Muscle of leg (tissue), 11 donors: ENCODE measurements around the gene RNF113B. TPM values are rescaled to one million over a fixed set of nuclear protein-coding genes. Genes with fewer than 3 reads are reported as not detected.
A peak's percentile ranks its signal among the peaks of the same experiment; 100 is the strongest.

Experiments used
- DNase-seq: peaks from one replicate; pipeline ENCODE4 v3.0.0; 2013
- H3K27ac ChIP-seq: one replicate; pipeline ENCODE4 v1.5.1; 2013; ENCODE audit warnings: mild to moderate bottlenecking, low read length, control low read depth
- H3K27me3 ChIP-seq: one replicate; pipeline ENCODE4 v1.6.1; 2013; ENCODE audit warnings: low read length; ENCODE audit not compliant: control insufficient read depth, insufficient read depth
- H3K36me3 ChIP-seq: one replicate; pipeline ENCODE4 v1.6.1; 2013; ENCODE audit warnings: low read length; ENCODE audit not compliant: control insufficient read depth, insufficient read depth
- H3K4me1 ChIP-seq: one replicate; pipeline ENCODE4 v1.6.1; 2013; ENCODE audit warnings: low read length; ENCODE audit not compliant: control insufficient read depth, insufficient read depth
- H3K4me3 ChIP-seq: one replicate; pipeline ENCODE4 v1.5.1; 2013; ENCODE audit warnings: low read length, control low read depth
- H3K9me3 ChIP-seq: replicated peaks from 2 replicates; pipeline ENCODE4 v1.6.1; 2013; ENCODE audit warnings: low read depth, low read length; ENCODE audit not compliant: control insufficient read depth
- WGBS: methylation state at CpG from one replicate; pipeline ENCODE4 v1.1.5; 2013; ENCODE audit warnings: missing lambda C conversion rate; ENCODE audit not compliant: insufficient coverage; 5-methylcytosine and 5-hydroxymethylcytosine counted together
- polyA plus RNA-seq, 8 donors: library from polyadenylated mRNA; unstranded; fragments of 120-200 nt; gene quantifications; one replicate each; pipeline versions ENCODE4 v1.2.1 to v1.2.3, GENCODE V29; 2013; ENCODE audit warnings: inconsistent platforms in 1 of 8, low replicate concordance in 1 of 8; ENCODE audit not compliant: insufficient read length in 8 of 8, insufficient read depth in 1 of 8
- total RNA-seq: library from RNA; stranded (reverse); fragments of 120-200 nt; gene quantifications from one replicate; pipeline ENCODE4 v1.2.4, GENCODE V29; 2013

RNF113B gene
- total and polyA plus RNA-seq, 9 donors, result not detected

- H3K4me1 ChIP-seq, result no peaks in the 10 kb centered on the region
- DNase-seq, result no peak
- no peak overlapping the region for H3K4me3 ChIP-seq
- H3K36me3 ChIP-seq, result peaks cover 3% of the 10 kb centered on the region
- H3K27me3 ChIP-seq, result no peaks in the 10 kb centered on the region
- peaks cover 3% of the 10 kb centered on the region for H3K9me3 ChIP-seq
- no peak overlapping the region for H3K27ac ChIP-seq
- 100% methylated on average over 1 of the region's 3 CpGs for WGBS
Measured at GRCh38 chr13:98180092-98180491, 3.0 kb upstream of the RNF113B start.

- no CpG with 5 or more reads among the region's 3 CpGs for WGBS
- H3K27me3 ChIP-seq, result no peaks in the 10 kb centered on the region
Measured at GRCh38 chr13:98175823-98176222, 1.2 kb downstream of the RNF113B start.

GRCh38 chr13:98175043-98175442 is 2.0 kb downstream of the RNF113B start:
- no peak for DNase-seq
- H3K27me3 ChIP-seq, result no peaks in the 10 kb centered on the region
- peaks cover under 1% of the 10 kb centered on the region for H3K9me3 ChIP-seq
- H3K4me3 ChIP-seq, result no peak overlapping the region
- peaks cover 3% of the 10 kb centered on the region for H3K36me3 ChIP-seq
- WGBS, result 83% methylated on average over 1 of the region's 3 CpGs
- H3K4me1 ChIP-seq, result peaks cover 28% of the 10 kb centered on the region
- no peak overlapping the region for H3K27ac ChIP-seq

More at GRCh38 chr13:98175823-98176222, 1.2 kb downstream of the RNF113B start:
- no peak overlapping the region for H3K4me3 ChIP-seq
- H3K27ac ChIP-seq, result no peak overlapping the region
- peaks cover 3% of the 10 kb centered on the region for H3K36me3 ChIP-seq
- no peak for DNase-seq
- H3K4me1 ChIP-seq, result peaks cover 28% of the 10 kb centered on the region
- H3K9me3 ChIP-seq, result peaks cover 3% of the 10 kb centered on the region

GRCh38 chr13:98174307-98174706 is 2.8 kb downstream of the RNF113B start:
- WGBS, result 22% methylated on average over 4 of the region's 7 CpGs
- no peaks in the 10 kb centered on the region for H3K9me3 ChIP-seq
- peak; percentile 80 for DNase-seq
- H3K27ac ChIP-seq, result no peak overlapping the region
- H3K4me1 ChIP-seq, result peaks cover 28% of the 10 kb centered on the region
- peaks cover 3% of the 10 kb centered on the region for H3K36me3 ChIP-seq
- H3K4me3 ChIP-seq, result no peak overlapping the region
- H3K27me3 ChIP-seq, result no peaks in the 10 kb centered on the region

GRCh38 chr13:98173431-98174152 is 3.5 kb downstream of the RNF113B start:
- H3K4me3 ChIP-seq, result no peak overlapping the region
- DNase-seq, result no peak

GRCh38 chr13:98172590-98173422 is 4.3 kb downstream of the RNF113B start:
- Histone ChIP-seq H3K9me3 (no peaks in the 10 kb centered on the region), H3K27me3 (no peaks in the 10 kb centered on the region), H3K4me1 (peaks cover 28% of the 10 kb centered on the region), H3K36me3 (peaks cover 3% of the 10 kb centered on the region), H3K4me3 (no peak overlapping the region), H3K27ac (peak overlapping the region; percentile 48)
- 0% methylated on average over 2 of the region's 7 CpGs for WGBS
- peak; percentile 69 for DNase-seq

More at GRCh38 chr13:98173431-98174152, 3.5 kb downstream of the RNF113B start:
- Histone ChIP-seq H3K27me3 (no peaks in the 10 kb centered on the region), H3K36me3 (peaks cover 3% of the 10 kb centered on the region), H3K27ac (no peak overlapping the region), H3K4me1 (peaks cover 28% of the 10 kb centered on the region), H3K9me3 (no peaks in the 10 kb centered on the region)
- 38% methylated on average over 3 of the region's 9 CpGs for WGBS

- Histone ChIP-seq H3K36me3 (peaks cover under 1% of the 10 kb centered on the region), H3K27me3 (no peaks in the 10 kb centered on the region), H3K27ac (peak overlapping the region; percentile 48), H3K9me3 (no peaks in the 10 kb centered on the region), H3K4me3 (no peak overlapping the region), H3K4me1 (peaks cover 28% of the 10 kb centered on the region)
- 14% methylated on average over 12 of the region's 14 CpGs for WGBS
- peak; percentile 53 for DNase-seq
Measured at GRCh38 chr13:98171900-98172589, 5.0 kb downstream of the RNF113B start.

- WGBS, result no CpG with 5 or more reads among the region's 3 CpGs
- Histone ChIP-seq H3K4me3 (no peak overlapping the region), H3K9me3 (no peaks in the 10 kb centered on the region), H3K36me3 (no peaks in the 10 kb centered on the region), H3K27me3 (no peaks in the 10 kb centered on the region), H3K27ac (no peak overlapping the region), H3K4me1 (peaks cover 25% of the 10 kb centered on the region)
- DNase-seq, result no peak
Measured at GRCh38 chr13:98169331-98169730, 7.7 kb downstream of the RNF113B start.

GRCh38 chr13:98162935-98163334 is 14.1 kb downstream of the RNF113B start:
- peaks cover 6% of the 10 kb centered on the region for H3K4me1 ChIP-seq
- H3K9me3 ChIP-seq, result no peaks in the 10 kb centered on the region
- H3K36me3 ChIP-seq, result no peaks in the 10 kb centered on the region
- no peak overlapping the region for H3K27ac ChIP-seq
- 100% methylated on average over 3 of the region's 5 CpGs for WGBS
- H3K4me3 ChIP-seq, result no peak overlapping the region
- no peaks in the 10 kb centered on the region for H3K27me3 ChIP-seq
- DNase-seq, result no peak
